Suppressor macrophage treated with lipopolysaccharide for 1 hour (primary cell): ENCODE data around the gene TMEM131.

Experiments used
- DNase-seq, 3 donors: peaks; one replicate each; pipeline ENCODE4 v3.0.0-alpha.2; 2020 to 2022

The TMEM131 gene

DNA sequence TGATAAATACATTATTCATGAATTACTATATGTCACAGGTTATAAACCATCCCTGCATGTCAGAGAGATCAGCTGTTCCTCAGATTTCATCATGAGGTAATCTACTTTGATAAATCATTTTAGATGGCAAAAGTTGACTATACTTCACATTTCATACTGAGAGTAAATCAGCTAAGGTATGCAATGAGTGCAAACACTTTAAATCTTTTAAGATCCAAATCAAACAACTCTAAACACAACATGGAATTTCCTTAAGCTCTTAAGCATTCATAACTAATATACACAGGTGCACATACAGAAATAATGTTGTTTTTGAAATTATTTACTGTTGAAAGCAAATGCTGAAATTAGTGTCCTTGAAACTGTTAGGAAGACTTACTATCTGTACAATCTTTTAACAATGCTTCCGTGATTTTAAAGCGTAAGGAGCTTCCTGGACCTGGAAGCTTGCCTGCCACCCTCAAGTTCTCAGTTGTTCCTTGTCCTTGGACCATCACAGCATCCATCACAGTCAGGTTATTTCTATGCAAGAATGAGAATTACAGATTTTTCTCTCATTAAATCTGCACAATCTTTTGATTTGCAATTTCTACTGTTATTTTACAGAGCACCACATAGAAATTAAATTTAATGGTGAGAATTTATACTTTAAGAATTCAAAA is 199.2 kb downstream of the TMEM131 start:
- DNase-seq = no peak

DNA sequence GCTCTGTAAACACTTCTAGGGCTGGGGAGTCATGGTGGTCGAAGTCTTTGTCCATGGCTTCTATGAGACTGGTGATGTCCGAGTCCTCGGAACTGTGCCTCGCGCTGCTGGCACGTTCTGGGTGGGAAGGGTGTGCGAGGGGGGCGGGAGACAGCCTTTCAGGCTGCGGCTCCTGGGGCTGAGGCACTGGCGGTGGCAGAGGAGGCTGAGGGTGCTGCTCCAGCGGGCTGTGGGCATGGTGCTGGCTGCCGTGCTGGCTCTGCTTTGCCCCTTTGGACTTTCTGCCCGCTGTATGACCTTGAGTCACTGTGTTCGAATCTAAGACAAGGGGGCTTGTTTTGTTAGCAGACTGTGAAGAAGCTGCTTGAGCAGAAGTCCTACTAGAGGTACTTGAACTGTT is 203.3 kb downstream of the TMEM131 start:
- DNase-seq = no peak

DNA sequence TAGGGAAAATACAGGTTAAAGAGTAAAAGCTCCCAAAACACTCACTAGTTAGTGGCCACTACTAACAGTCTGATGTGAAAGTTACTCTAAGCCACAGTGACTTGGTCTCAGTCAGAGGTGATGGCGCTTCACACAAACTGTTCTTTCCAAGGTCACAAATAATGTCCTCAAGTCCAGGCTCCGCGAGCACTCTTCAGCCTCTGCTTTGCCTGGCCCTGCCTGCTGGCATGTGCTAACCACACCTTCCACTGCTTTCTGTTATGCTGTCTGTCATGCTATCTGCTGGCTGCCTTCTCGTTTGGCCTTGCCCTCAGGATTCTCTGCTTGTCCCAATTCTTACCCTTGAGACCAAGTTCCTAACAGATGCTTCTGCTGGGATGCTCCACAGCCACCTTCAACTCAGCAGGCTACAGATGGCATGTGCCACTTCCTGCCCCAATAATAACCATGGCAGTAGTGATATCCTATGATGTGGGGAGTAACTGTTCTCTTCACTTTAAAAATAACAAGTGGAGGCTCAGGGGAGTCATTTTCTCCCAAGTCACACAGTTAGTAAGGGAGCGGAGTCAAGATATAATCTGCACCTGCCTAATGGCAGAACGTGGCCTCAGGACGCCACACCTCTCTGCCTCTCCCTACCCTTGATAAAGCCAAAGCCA is 206.6 kb downstream of the TMEM131 start:
- no peak for DNase-seq

DNA sequence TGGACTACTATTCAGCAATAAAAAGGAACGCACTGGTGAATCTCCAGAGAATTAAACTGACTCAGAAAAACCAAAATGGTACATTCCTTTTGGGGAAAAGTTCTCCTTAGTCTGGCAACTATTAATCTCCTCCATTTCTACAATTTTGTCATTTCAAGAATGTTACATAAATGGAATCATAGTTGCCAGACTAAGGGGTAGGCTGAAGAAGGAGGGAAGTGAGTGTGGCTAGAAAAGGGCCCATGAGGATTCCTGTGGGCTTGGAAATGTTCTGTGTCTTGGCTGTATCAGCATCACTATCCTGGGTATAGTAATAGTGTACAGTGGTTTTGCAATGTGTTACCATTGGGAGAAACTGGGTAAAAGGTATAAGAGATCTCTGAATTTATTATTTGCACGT is 209.9 kb downstream of the TMEM131 start:
- no peak for DNase-seq

DNA sequence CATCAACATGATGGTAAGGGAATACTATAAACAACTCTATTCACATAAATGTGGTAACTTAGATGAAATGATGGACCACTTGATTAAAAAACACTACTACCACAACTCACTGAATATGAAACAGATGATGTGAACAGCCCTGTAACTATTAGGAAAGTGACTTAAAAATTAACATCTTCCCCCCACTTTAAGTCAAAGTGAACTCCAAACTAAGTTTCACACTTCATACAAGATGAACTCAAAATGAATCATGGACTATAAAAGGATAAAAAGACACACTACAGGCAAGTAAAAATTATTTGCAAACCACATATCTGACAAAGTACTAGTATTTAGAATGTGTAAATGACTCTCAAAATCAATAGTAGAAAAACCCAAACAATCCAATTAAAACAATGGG is 210.8 kb downstream of the TMEM131 start:
- DNase-seq = no peak

DNA sequence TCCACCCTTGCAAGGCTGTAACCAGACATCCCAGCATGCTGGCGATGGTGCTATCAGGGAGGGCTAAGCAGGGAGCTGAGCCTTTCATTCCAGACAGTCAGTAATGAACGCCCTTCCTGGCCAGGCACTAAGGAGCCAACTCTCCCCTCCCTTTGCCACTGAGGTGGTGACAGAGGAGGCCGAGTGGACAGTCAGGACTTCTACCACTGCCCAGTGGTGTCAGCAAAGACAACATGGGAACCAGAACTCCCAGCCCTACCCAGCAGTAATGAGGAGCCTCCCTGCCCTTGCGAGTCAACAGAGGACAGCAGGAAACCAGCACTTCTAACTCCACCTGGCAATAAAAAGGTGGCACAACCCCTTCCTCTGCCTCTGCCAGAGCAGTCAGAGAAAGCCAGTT is 213.8 kb downstream of the TMEM131 start:
- no peak for DNase-seq

DNA sequence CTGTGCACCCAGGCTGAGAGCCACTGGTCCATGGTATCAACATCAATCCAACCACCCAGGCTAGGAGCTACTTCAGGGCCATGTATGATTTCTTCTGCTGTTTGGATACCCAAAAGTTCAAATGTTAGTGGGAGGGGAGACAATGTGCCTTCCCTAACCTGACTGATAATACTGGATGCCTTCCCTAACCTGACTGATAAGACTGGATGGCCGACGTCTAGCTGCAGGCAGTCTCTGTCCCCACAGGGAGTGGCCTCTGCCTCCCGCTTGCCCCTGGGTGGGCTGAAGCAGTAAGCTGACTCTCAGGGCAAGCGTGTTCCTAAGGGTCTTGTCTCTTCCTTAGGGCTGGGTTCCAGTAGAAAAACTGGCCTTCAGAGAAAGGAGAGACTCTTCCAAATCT is 216.6 kb downstream of the TMEM131 start:
- DNase-seq = no peak

DNA sequence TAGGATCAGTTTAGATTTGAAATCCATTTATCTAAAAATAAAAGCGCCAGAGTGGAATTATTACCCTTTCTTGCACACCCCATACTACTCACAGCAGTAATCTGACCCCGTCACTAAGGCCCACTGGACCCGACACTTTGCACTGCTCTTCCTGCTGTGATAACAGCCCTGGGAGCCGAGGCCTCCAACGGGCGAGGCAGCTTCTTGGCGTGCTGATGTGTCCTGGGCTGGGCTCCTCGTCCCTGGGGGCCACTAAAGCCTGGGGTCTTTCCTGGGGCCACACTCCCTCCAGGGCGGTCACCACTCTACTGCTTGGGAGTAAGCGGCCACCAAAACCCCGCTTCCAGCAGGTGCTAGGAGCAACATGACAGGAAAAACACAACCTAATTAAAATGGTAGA is 220.7 kb downstream of the TMEM131 start:
- no peak for DNase-seq

DNA sequence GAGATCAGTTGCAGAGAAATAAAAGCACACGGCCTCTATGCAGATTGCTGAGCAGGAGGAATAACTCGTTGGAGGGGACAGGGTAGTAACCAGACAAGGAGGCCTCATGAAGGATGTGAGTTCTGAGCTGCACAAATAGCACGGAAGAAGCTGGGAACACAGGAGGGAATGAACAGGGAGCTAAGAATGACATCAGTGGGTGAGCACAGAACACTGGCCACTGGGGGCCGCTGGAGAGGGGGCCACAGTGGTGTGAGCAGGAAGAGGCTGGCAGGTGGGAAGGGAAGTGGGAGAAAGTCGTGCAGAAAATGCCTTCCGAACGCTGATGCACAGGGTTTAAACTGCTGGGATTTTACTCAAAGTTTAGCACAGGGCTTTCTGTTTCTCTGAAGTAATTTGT is 221.3 kb downstream of the TMEM131 start:
- peak; percentile 6 to 42 (median 25) for DNase-seq

DNA sequence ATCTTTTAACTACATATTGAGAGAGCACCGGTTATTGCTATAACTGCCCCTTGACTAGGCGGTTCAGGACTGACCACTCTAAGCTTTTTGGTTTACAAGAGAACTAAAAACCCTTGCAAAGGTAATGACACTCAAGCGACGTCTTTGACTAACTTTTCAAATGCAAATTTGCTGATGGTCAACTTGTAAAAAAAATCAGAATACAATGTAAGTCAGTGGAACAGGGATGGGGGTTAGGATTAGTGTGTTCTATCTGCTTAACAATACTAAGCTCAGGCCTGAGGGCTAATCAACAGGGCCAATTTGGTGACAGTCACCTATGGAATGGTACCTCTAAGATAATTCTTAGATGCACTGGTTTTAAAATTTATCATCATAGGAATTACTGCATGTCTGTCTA is 225.3 kb downstream of the TMEM131 start:
- no peak for DNase-seq

DNA sequence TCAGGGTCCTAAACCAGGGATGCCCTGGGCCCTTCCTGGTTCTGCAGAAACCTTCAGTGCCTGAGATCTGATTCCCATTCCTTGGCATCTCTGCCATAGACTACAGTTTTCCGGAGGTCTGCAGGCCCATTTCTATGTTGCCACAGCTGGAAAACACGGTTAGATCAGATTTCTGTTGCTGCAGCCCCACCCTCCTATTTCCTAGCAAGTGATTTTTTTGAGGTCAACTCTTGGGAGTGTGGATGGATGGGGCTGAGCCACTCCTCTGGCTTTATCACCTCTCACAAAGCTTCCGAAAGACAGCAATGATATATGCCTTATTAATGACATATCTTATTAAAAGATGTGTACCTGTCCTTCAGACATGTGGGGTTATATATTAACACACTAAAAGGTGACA is 226.0 kb downstream of the TMEM131 start:
- DNase-seq = no peak

DNA sequence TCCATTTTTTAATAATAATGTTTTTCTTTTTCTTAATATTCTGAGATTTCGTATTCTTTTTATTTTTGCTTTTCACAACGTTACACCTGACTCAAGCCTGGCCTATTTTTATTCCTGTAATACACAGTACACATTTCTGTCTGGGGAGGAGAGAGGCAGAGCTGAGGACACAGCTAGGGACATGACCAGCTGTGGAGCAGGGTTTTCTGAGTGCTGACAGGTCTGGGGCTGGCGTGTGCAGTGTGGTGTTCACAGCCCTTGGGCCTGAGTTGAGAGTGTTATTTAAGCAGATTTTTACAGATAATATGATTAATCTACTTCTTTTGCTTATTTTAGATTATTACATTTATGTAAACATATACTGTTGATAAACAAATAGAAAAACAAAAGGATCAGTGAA is 226.4 kb downstream of the TMEM131 start:
- no peak for DNase-seq

DNA sequence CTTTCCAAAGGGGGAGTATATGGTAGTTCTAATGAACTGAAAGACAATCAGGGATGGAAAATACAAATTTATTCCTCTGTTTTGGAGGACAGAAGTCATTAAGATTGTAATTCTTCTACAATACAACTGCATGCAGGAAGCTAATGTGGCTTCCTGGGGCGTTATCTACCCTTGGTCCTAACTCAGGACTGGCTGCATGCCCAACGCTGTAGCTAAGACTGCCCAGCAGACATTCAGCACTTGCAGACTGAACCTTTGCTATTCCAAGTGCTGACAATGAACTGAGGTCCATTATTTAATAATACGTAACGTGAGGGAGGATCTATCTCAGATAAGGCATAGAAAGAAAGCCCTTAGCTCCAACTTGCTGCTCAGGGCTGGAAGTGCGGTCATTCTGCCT is 229.2 kb downstream of the TMEM131 start:
- DNase-seq = no peak

DNA sequence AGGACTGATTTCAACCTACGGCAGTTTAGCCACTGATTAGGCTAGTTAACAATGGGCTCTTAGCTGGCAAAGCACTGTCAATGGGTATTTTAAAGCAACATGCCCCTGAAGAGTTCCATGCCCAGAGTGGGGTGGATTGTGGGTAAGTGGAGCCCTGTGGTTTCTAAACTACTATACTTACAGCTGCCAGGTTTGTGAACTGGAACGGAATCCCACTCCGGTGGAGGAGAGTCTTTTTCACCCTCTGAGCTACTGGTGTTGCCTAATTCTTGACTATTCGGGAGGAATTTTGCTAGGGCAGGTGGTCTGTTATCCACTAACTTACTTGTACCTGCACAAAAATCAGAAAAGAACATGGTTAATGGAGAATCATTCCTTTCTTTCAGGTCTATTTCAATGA is 229.8 kb downstream of the TMEM131 start:
- no peak for DNase-seq

DNA sequence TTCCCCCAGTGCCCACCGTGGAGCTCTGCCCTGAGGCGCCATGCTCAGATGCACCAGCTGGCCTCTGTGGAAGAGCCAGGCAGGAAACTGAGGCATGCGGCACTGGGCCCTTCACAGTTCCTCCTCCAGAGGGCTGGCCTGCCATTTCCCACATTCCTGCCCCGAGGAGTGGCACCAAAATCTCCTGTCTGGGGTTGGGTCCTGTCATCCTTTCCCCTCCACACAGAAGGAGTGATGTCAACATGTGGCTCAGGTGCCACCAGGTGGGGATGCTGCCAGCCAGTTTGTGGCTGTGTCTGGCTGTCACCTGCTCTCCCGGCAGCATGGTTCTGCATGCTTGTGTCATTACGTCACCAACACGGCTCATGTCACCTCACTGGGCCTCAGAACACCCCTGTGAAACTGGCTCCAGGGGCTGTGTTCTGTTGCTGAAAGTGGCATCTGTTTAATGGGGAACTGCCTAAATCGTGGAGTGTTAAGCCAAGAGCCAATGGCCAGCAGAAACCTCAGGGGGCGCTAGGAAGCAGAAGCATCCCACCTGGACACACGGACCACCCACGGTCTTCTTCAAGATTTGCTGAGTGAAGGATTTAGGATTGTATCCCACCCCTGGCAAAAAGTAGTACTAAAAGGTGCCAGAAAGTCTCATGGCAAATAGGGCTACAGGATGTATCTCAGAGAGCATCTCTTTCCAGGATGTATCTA is 231.0 kb downstream of the TMEM131 start:
- no peak for DNase-seq

DNA sequence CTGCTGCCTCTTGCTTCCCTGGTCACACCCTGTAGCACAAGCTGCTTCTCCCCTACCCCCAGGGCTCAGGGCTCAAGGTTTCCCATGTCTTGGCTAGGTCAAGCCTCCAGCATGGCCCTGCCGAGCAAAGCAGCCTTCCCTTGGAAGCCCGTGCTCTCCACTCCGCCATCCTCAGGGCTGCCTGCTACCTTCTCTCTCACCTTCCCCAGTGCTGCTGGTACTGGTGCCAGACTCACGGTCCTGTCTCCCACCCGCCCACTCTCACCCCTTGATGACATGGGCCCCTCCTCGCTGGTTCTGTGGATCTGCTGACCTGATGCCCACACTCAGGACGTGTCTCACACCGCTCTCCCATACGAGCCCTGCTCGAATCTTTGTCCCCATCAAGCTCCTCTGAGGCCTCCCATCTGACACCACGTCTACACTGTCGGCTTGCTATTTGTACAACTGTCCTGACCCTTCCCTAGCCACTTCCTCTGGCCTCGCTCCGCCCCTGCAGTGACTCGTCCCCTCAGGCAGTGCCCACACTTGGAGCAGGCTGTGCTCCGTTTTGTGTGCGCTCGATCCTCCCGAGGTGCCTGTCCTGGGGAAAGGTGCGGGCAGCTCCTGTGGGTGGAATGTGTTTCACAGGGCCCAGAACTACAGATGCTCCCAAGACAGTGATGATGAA is 232.4 kb downstream of the TMEM131 start:
- DNase-seq = peak in 2 of 3 donors; percentile 5 to 6

DNA sequence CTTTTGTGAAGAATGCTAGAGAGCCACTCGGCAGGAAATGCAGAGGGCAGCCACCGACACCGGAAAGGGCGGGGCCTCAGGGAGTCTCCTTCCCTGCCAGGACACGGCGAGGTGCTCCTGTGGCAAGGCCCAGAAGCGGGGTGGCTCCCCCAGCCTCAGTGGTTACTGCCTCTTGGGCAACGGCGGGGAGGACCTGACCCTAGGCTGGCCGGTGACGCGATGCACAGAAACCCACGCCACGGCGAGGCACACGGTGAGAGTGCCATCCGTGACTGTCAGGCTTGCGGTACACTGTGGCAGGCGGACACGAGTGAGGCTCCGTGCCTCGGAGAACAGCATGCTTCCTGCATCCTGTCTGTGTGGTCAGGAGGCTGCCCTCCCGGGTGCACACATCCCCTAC is 234.6 kb downstream of the TMEM131 start:
- DNase-seq = no peak

DNA sequence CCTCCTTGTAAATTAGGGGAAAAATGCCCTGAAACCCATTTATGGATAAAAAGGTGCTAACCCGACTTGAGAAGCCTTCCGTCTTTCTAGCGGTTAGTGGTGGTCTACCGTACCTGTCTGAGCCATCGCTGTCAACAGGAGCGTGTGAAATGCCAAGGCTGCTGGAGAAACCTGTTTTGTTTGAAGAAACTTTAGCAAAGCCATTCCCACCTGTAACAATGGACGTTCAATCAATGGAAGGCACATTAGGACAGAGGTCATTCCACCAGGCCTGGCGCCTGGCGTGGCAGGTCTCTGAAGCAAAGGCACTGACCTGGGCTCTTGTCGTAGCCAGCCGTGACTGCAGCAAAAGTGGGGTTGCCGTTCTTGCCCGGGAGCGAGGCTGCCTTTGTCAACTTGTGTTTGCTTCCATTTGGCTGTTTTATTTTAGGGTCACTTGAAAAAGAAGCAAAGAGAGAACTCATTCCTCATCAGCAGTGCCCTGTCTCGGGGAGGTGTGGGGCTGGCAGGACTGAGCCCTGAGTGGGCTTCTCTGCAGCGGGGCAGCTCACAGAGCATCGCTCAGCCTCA is 235.2 kb downstream of the TMEM131 start:
- no peak for DNase-seq

DNA sequence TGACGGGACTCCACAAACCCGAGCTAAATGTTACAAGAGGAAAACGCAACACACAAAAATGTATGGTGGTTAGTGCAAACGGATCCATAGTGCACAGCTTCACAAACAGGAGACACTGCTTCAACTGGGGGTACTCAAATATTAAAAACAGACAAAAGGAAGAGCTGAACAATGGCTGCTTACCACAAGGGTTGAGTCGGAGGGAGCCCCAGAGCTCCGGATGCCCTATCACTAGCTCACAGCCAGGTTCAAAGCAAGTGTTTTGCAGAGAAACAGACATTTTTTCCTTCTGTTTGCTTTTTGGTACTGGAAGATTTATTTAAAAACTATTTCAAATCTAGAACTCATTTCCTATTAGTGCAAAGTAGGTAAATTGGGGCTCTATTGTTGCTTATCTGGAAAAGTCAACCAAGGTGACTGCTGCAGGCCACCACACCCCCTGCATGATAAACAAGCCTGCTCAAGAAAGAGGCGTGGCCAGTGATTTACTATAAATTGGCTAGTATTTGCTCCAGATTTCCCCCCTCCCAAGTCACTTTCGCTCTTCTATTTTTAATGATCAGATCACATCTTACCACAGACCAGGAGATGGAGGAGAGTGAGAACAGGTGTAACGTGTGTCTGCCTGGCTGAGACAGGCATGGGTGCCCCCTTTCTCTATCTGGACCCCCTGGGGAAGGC is 235.9 kb downstream of the TMEM131 start:
- DNase-seq = no peak

DNA sequence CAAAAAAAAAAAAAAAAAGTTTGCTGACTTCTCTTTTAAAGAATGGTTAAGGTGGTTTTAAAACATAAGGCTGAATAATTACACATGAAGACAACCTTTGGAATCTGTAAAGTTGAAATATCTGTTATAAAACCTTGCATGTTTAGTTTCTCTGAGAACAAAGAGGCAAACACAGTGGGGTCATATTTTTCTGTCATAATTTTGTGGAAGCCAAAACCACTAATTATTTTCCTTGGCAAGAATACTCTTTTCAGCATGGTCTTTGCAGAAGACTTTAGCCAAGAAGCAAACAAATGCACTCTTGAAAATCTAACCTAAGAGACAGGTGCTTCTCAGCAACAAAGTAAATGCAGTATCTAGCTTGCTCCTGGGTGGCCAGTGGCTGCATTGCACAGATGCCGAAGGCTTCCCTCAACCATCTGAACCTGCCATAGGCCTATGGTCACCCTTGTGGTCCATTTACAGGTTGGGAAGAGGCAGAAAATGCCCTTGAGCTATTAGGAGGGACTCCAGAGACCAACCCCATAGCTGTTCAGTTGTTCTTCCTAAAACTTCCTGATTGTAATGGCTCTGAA is 237.5 kb downstream of the TMEM131 start:
- DNase-seq = no peak

DNA sequence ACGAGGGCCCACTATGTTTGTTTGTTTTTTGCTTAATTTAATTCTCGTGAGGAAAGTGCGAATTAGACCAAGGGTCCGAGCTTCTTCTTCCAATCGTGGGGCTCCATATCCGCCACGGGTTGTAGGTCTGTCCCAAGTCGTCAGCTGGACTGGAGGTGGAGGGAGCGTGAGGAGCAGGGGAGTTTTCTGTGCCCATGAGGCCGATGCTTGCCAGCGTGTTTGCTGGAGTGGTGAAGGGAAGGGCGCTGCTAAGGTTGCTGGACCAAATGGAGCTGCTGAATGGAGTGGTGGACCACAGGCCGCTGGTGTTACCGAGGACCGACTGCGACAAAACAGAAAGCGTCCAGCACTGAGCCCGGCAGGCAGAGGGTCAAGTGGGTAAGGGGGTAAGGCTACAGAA is 238.7 kb downstream of the TMEM131 start:
- no peak for DNase-seq

DNA sequence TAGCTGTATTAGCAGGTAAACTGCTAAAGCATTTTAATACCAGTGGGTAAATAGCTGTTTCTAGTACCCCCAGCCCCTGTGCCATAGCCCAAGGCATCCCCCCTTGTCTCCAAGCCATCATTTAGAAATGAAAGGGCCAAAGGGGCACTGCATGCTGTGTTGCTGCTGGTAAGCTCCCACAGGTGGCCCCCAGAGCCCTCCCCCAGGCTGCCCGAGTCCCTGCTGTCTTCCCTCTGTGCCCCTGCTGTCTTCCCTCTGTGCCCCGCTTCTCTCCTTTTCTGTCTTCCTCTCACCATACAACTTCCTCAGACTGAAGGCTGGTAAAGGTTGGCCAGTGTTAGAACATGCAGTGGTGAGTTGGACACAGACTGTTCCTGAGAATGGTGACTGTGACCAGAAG is 240.3 kb downstream of the TMEM131 start:
- no peak for DNase-seq
